SK-N-SH treated with all-trans-retinoic acid at 6 μM for 48 hours (cell line): ENCODE measurements around the gene DPEP1.

Experiments used
- ATAC-seq: fragments of 200-7000 bp; cut with Tn5 transposase; 3 replicates; pipeline ENCODE4 v1.9.1; 2020; ENCODE audit warnings: mild to moderate bottlenecking, moderate library complexity
- ARNTL ChIP-seq: fragments of 450-650 bp; formaldehyde crosslinking; IDR thresholded peaks from 2 replicates; pipeline ENCODE4 v1.5.0; 2020; ENCODE audit warnings: low read depth, mild to moderate bottlenecking, moderate library complexity, borderline replicate concordance
- CREB5 ChIP-seq: fragments of 250-450 bp; sonication (Bioruptor Pico); IDR thresholded peaks from 2 replicates; pipeline ENCODE4 v1.5.1; 2020; ENCODE audit warnings: low read depth, mild to moderate bottlenecking, moderate library complexity
- CSDC2 ChIP-seq: fragments of 250-450 bp; sonication (Bioruptor Pico); IDR thresholded peaks from 2 replicates; pipeline ENCODE4 v1.5.0; 2020; ENCODE audit warnings: mild to moderate bottlenecking, moderate library complexity
- CSRNP3 ChIP-seq: fragments of 250-450 bp; sonication (Bioruptor Pico); IDR thresholded peaks from 2 replicates; pipeline ENCODE4 v1.5.1; 2021; ENCODE audit warnings: mild to moderate bottlenecking, moderate library complexity
- ESRRG ChIP-seq: fragments of 250-450 bp; sonication (Bioruptor Pico); IDR thresholded peaks from 2 replicates; pipeline ENCODE4 v1.6.1; 2021; ENCODE audit warnings: mild to moderate bottlenecking
- GLIS3 ChIP-seq: fragments of 250-450 bp; sonication (Bioruptor Pico); IDR thresholded peaks from 2 replicates; pipeline ENCODE4 v1.5.0; 2020; ENCODE audit warnings: mild to moderate bottlenecking, moderate library complexity
- OSR1 ChIP-seq: fragments of 250-450 bp; sonication (Bioruptor Pico); IDR thresholded peaks from 2 replicates; pipeline ENCODE4 v1.8.0; 2022; ENCODE audit warnings: moderate library complexity, mild to moderate bottlenecking, inconsistent platforms
- PATZ1 ChIP-seq: fragments of 250-450 bp; sonication (Bioruptor Pico); IDR thresholded peaks from 2 replicates; pipeline ENCODE4 v1.8.0; 2020; ENCODE audit warnings: mild to moderate bottlenecking, moderate library complexity, borderline replicate concordance
- POU6F1 ChIP-seq: fragments of 250-450 bp; sonication (Bioruptor Pico); IDR thresholded peaks from 2 replicates; pipeline ENCODE4 v1.8.0; 2021; ENCODE audit warnings: low read depth, mild to moderate bottlenecking, moderate library complexity, borderline replicate concordance
- PPARA ChIP-seq: fragments of 250-450 bp; sonication (Bioruptor Pico); IDR thresholded peaks from 2 replicates; pipeline ENCODE4 v1.5.0; 2020; ENCODE audit warnings: mild to moderate bottlenecking, borderline replicate concordance
- RARB ChIP-seq: fragments of 250-450 bp; sonication (Bioruptor Pico); IDR thresholded peaks from 2 replicates; pipeline ENCODE4 v1.8.0; 2021; ENCODE audit warnings: mild to moderate bottlenecking, moderate library complexity
- SNAI2 ChIP-seq: fragments of 250-450 bp; sonication (Bioruptor Pico); IDR thresholded peaks from 2 replicates; pipeline ENCODE4 v1.5.0; 2020; ENCODE audit warnings: mild to moderate bottlenecking, moderate library complexity
- TCF4 ChIP-seq: fragments of 250-450 bp; sonication (Bioruptor Pico); IDR thresholded peaks from 2 replicates; pipeline ENCODE4 v1.8.0; 2021; ENCODE audit warnings: mild to moderate bottlenecking, moderate library complexity, borderline replicate concordance
- TOX ChIP-seq: fragments of 250-450 bp; sonication (Bioruptor Pico); IDR thresholded peaks from 2 replicates; pipeline ENCODE4 v1.8.0; 2021; ENCODE audit warnings: mild to moderate bottlenecking, moderate library complexity, borderline replicate concordance
- TSHZ2 ChIP-seq: fragments of 250-450 bp; sonication (Bioruptor Pico); IDR thresholded peaks from 2 replicates; pipeline ENCODE4 v1.5.0; 2020; ENCODE audit warnings: mild to moderate bottlenecking, moderate library complexity
- ZC3H10 ChIP-seq: fragments of 250-450 bp; sonication (Bioruptor Pico); IDR thresholded peaks from 2 replicates; pipeline ENCODE4 v1.5.1; 2021; ENCODE audit warnings: mild to moderate bottlenecking, moderate library complexity
- ZFP3 ChIP-seq: fragments of 250-450 bp; sonication (Bioruptor Pico); IDR thresholded peaks from 2 replicates; pipeline ENCODE4 v1.5.0; 2020; ENCODE audit warnings: mild to moderate bottlenecking, moderate library complexity
- ZFP30 ChIP-seq: fragments of 450-650 bp; formaldehyde crosslinking; IDR thresholded peaks from 2 replicates; pipeline ENCODE4 v1.5.0; 2022; ENCODE audit warnings: mild to moderate bottlenecking, moderate library complexity
- ZNF565 ChIP-seq: fragments of 450-650 bp; formaldehyde crosslinking; conservative IDR thresholded peaks from 2 replicates; pipeline ENCODE4 v1.5.0; 2020; ENCODE audit warnings: low read depth, mild to moderate bottlenecking, moderate library complexity

DPEP1 gene

GRCh38 chr16:89623511-89624261, 10.2 kb downstream of the DPEP1 start:
- no peak; the same call in 2 of the 3 replicates for ATAC-seq
- no peak for TF ChIP-seq CSRNP3
- TF ChIP-seq ZNF565 (CRISPR knock-in tag) = no peak
- no peak for TF ChIP-seq CREB5 (CRISPR knock-in tag)
- TF ChIP-seq OSR1 (CRISPR knock-in tag) = no peak
- no peak for TF ChIP-seq PPARA (CRISPR knock-in tag)
- TF ChIP-seq CSDC2 = no peak

- TF ChIP-seq POU6F1 (CRISPR knock-in tag) (no peak), CSDC2 (no peak), TSHZ2 (no peak), ESRRG (no peak), SNAI2 (CRISPR knock-in tag) (no peak), TOX (CRISPR knock-in tag) (no peak), ZFP30 (no peak), ZNF565 (CRISPR knock-in tag) (no peak), PATZ1 (CRISPR knock-in tag) (no peak), PPARA (CRISPR knock-in tag) (no peak), GLIS3 (CRISPR knock-in tag) (no peak), CREB5 (CRISPR knock-in tag) (no peak), ZFP3 (no peak), ZC3H10 (no peak), TCF4 (CRISPR knock-in tag) (no peak), RARB (CRISPR knock-in tag) (no peak), CSRNP3 (no peak), ARNTL (CRISPR knock-in tag) (no peak)
- TF ChIP-seq, all 23 proteins: peak for 0
- no peak for ATAC-seq
These were observed 11.6 kb downstream of the DPEP1 start for GRCh38 chr16:89624777-89625761.
